Activated CD4-positive, CD25-positive, alpha-beta regulatory T cell treated with anti-CD3 and anti-CD28 coated beads, Interleukin-2, amount 50 U/mL, for 16 hours (primary cell): Measurements from ENCODE around the gene SAFB2.

ENCODE experiments used
- DNase-seq: peaks from one replicate; pipeline ENCODE4 v3.0.0-alpha.2; 2020; ENCODE audit warnings: low read depth, low spot score

The SAFB2 gene

GRCh38 chr19:5542665-5543064 is 79.9 kb downstream of the SAFB2 start:
- DNase-seq, result no peak

GRCh38 chr19:5541456-5541855 is 81.1 kb downstream of the SAFB2 start:
- no peak for DNase-seq

GRCh38 chr19:5540208-5540607 is 82.4 kb downstream of the SAFB2 start:
- DNase-seq, result no peak

GRCh38 chr19:5537870-5538269 is 84.7 kb downstream of the SAFB2 start:
- DNase-seq, result no peak
